ENCODE data around the gene MCM5.
"Not testable (repeated sequence)": the region's sequence is repeated elsewhere in the genome, so short reads cannot be mapped to it uniquely, and the experiment has no call there.

MCM5 gene

DNA sequence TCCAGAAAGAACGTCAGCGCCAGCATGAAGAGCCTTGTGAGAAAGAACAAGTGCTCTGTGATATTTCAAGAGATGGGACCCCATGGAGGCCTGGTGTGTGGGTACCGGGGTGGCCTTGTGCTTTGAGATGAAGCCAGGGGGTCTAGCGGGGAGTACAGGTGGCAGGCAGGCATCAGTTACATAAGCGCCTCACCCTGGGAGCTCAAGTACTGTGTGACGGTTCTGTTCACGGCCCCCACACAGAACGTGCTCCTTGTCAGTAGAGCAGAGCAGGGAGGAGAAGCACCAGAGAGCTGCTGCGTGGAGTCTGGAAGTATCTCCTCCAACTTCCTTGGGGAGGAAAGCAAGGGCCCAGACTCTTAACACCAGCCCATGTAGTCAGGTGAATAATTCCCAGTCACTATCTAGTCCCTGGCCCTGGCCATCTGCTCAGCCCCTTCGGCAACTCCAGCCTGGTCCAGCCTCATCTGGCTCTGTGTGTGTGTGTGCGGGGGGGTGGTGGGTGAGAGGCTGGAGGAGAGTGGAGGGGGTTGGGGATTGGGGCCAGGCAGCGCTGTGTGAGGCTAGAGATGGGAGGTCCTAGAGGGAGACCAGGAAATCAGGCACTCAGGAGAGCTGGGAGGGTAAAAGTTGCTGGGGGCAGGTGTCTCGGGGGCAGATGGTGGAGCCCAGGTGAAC lies 32.4 kb downstream of the MCM5 start:
- H3K27ac ChIP-seq (ENCODE audit: low read depth, low read length, severe bottlenecking): no peak overlapping the region
- H3K4me1 ChIP-seq (ENCODE audit: control insufficient read depth, insufficient read depth, low read length, poor library complexity, severe bottlenecking): no peaks in the 10 kb centered on the region
- H3K9me3 ChIP-seq (ENCODE audit: control insufficient read depth, low read length): peaks cover 18% of the 10 kb centered on the region
- 93 to 96% methylated on average over 11 to 12 of the region's 13 CpGs for WGBS, 2 experiments (ENCODE audit: insufficient coverage in 2 of 2)
- no peak overlapping the region for H3K4me3 ChIP-seq (ENCODE audit: extremely low read depth, insufficient read depth, low read length, poor library complexity, severe bottlenecking)
- peaks cover 51% of the 10 kb centered on the region for H3K36me3 ChIP-seq (ENCODE audit: control insufficient read depth, insufficient read depth, low read length)

GRCh38 chr22:35434061-35434710 lies 34.2 kb downstream of the MCM5 start:
- H3K9me3 ChIP-seq (ENCODE audit: control insufficient read depth, low read length): peaks cover 18% of the 10 kb centered on the region
- H3K4me3 ChIP-seq (ENCODE audit: extremely low read depth, insufficient read depth, low read length, poor library complexity, severe bottlenecking): no peak overlapping the region
- H3K36me3 ChIP-seq (ENCODE audit: control insufficient read depth, insufficient read depth, low read length): peaks cover 43% of the 10 kb centered on the region
- H3K27ac ChIP-seq (ENCODE audit: low read depth, low read length, severe bottlenecking): no peak overlapping the region
- H3K4me1 ChIP-seq (ENCODE audit: control insufficient read depth, insufficient read depth, low read length, poor library complexity, severe bottlenecking): no peaks in the 10 kb centered on the region
- WGBS, 2 experiments (ENCODE audit: insufficient coverage in 2 of 2): 93 to 97% methylated on average over 3 of the region's 5 CpGs

- H3K36me3 ChIP-seq (ENCODE audit: control insufficient read depth, insufficient read depth, low read length): peaks cover 40% of the 10 kb centered on the region
- 89 to 94% methylated on average over 6 to 8 of the region's 8 CpGs for WGBS, 2 experiments (ENCODE audit: insufficient coverage in 2 of 2)
- H3K9me3 ChIP-seq (ENCODE audit: control insufficient read depth, low read length): peaks cover 18% of the 10 kb centered on the region
- no peak overlapping the region for H3K27ac ChIP-seq (ENCODE audit: low read depth, low read length, severe bottlenecking)
- H3K4me3 ChIP-seq (ENCODE audit: extremely low read depth, insufficient read depth, low read length, poor library complexity, severe bottlenecking): no peak overlapping the region
- no peaks in the 10 kb centered on the region for H3K4me1 ChIP-seq (ENCODE audit: control insufficient read depth, insufficient read depth, low read length, poor library complexity, severe bottlenecking)
These were observed 35.3 kb downstream of the MCM5 start for GRCh38 chr22:35435201-35435740.

GRCh38 chr22:35436421-35436820 lies 36.5 kb downstream of the MCM5 start:
- H3K4me1 ChIP-seq (ENCODE audit: control insufficient read depth, insufficient read depth, low read length, poor library complexity, severe bottlenecking): no peaks in the 10 kb centered on the region
- WGBS, 2 experiments (ENCODE audit: insufficient coverage in 2 of 2): 87 to 98% methylated on average over 4 to 5 of the region's 5 CpGs
- H3K27ac ChIP-seq (ENCODE audit: low read depth, low read length, severe bottlenecking): no peak overlapping the region

DNA sequence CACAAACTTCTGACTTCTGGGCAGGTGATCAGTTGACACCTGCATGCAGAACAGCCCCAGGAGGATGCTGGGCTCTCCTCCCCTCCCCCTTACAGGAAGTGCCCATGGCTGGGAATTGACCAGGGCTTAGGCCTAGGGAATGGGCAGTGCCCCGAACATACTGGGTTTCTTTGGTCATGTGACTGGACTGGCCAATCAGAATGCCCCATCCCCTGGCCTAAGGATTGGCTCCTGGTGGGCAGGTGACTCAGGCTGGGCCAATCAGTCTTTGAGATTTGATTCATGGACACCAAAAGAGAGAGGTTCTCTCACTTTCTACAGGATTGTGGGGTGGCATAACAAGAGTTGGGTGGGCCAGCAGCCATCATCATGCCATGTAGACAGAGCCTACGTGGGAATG lies 37.1 kb downstream of the MCM5 start:
- 94 to 96% methylated on average over 2 of the region's 2 CpGs for WGBS, 2 experiments (ENCODE audit: insufficient coverage in 2 of 2)
- H3K4me3 ChIP-seq (ENCODE audit: extremely low read depth, insufficient read depth, low read length, poor library complexity, severe bottlenecking): no peak overlapping the region
- H3K27ac ChIP-seq (ENCODE audit: low read depth, low read length, severe bottlenecking): no peak overlapping the region
- H3K36me3 ChIP-seq (ENCODE audit: control insufficient read depth, insufficient read depth, low read length): peaks cover 26% of the 10 kb centered on the region
- H3K4me1 ChIP-seq (ENCODE audit: control insufficient read depth, insufficient read depth, low read length, poor library complexity, severe bottlenecking): no peaks in the 10 kb centered on the region
- H3K9me3 ChIP-seq (ENCODE audit: control insufficient read depth, low read length): peaks cover 14% of the 10 kb centered on the region

More at GRCh38 chr22:35436421-35436820, 36.5 kb downstream of the MCM5 start:
- Histone ChIP-seq H3K9me3 (ENCODE audit: control insufficient read depth, low read length) (peaks cover 18% of the 10 kb centered on the region), H3K4me3 (ENCODE audit: extremely low read depth, insufficient read depth, low read length, poor library complexity, severe bottlenecking) (no peak overlapping the region), H3K36me3 (ENCODE audit: control insufficient read depth, insufficient read depth, low read length) (peaks cover 32% of the 10 kb centered on the region)

GRCh38 chr22:35438673-35439364 lies 38.9 kb downstream of the MCM5 start:
- not testable (repeated sequence) for H3K4me3 ChIP-seq (ENCODE audit: extremely low read depth, insufficient read depth, low read length, poor library complexity, severe bottlenecking); H3K36me3 ChIP-seq (ENCODE audit: control insufficient read depth, insufficient read depth, low read length); H3K9me3 ChIP-seq (ENCODE audit: control insufficient read depth, low read length); H3K4me1 ChIP-seq (ENCODE audit: control insufficient read depth, insufficient read depth, low read length, poor library complexity, severe bottlenecking); H3K27ac ChIP-seq (ENCODE audit: low read depth, low read length, severe bottlenecking)
- WGBS, 2 experiments (ENCODE audit: insufficient coverage in 2 of 2): 60 to 62% methylated on average over 3 of the region's 3 CpGs

GRCh38 chr22:35439365-35439717 lies 39.4 kb downstream of the MCM5 start:
- Histone ChIP-seq H3K36me3 (ENCODE audit: control insufficient read depth, insufficient read depth, low read length) (peaks cover 4% of the 10 kb centered on the region), H3K27ac (ENCODE audit: low read depth, low read length, severe bottlenecking) (no peak overlapping the region), H3K9me3 (ENCODE audit: control insufficient read depth, low read length) (no peaks in the 10 kb centered on the region), H3K4me3 (ENCODE audit: extremely low read depth, insufficient read depth, low read length, poor library complexity, severe bottlenecking) (no peak overlapping the region), H3K4me1 (ENCODE audit: control insufficient read depth, insufficient read depth, low read length, poor library complexity, severe bottlenecking) (no peaks in the 10 kb centered on the region)
- WGBS, 2 experiments (ENCODE audit: insufficient coverage in 2 of 2): 100% methylated on average over 1 of the region's 1 CpG; no CpG with 5 or more reads in 1 of the 2 experiments

GRCh38 chr22:35440129-35440528 lies 40.2 kb downstream of the MCM5 start:
- Histone ChIP-seq H3K9me3 (ENCODE audit: control insufficient read depth, low read length) (no peaks in the 10 kb centered on the region), H3K4me3 (ENCODE audit: extremely low read depth, insufficient read depth, low read length, poor library complexity, severe bottlenecking) (no peak overlapping the region), H3K36me3 (ENCODE audit: control insufficient read depth, insufficient read depth, low read length) (no peaks in the 10 kb centered on the region), H3K27ac (ENCODE audit: low read depth, low read length, severe bottlenecking) (no peak overlapping the region), H3K4me1 (ENCODE audit: control insufficient read depth, insufficient read depth, low read length, poor library complexity, severe bottlenecking) (no peaks in the 10 kb centered on the region)
- 90 to 93% methylated on average over 2 to 3 of the region's 3 CpGs for WGBS, 2 experiments (ENCODE audit: insufficient coverage in 2 of 2)

DNA sequence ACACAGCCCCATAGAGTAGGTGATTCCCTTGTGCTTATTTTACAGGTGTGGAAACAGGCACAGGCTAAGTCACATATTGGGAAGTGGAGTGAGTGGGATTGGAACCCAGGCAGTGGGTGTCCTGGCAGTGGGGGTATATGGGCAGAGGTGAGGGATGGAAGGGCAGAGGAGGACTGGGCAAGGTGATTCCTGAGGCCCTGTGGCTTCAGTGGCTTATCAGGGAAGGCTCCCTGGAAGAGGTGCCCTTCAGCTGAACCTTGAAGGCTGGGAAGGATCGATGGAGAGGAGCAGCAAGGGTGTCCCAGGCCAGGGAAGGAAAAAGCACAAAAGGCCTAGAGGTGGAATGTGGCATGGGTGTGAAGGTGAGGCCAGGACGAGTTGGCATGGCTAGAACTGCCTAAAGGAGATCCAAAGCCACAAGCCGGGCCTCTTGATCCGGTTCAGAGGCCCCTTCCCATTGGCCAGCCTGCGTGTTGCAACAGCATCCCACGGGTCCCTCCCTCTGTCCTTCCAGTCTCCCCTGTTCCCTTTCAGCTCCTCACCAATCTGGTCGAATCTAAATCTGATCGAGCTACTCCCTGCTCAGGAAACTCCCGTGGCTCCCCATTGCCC lies 41.7 kb downstream of the MCM5 start:
- no peaks in the 10 kb centered on the region for H3K36me3 ChIP-seq (ENCODE audit: control insufficient read depth, insufficient read depth, low read length)
- H3K4me3 ChIP-seq (ENCODE audit: extremely low read depth, insufficient read depth, low read length, poor library complexity, severe bottlenecking): no peak overlapping the region
- H3K27ac ChIP-seq (ENCODE audit: low read depth, low read length, severe bottlenecking): no peak overlapping the region
- H3K9me3 ChIP-seq (ENCODE audit: control insufficient read depth, low read length): no peaks in the 10 kb centered on the region
- 80 to 89% methylated on average over 7 to 8 of the region's 9 CpGs for WGBS, 2 experiments (ENCODE audit: insufficient coverage in 2 of 2)
- H3K4me1 ChIP-seq (ENCODE audit: control insufficient read depth, insufficient read depth, low read length, poor library complexity, severe bottlenecking): peaks cover 7% of the 10 kb centered on the region

GRCh38 chr22:35442471-35442870 lies 42.5 kb downstream of the MCM5 start:
- Histone ChIP-seq H3K27ac (ENCODE audit: low read depth, low read length, severe bottlenecking) (no peak overlapping the region), H3K36me3 (ENCODE audit: control insufficient read depth, insufficient read depth, low read length) (no peaks in the 10 kb centered on the region), H3K9me3 (ENCODE audit: control insufficient read depth, low read length) (no peaks in the 10 kb centered on the region), H3K4me3 (ENCODE audit: extremely low read depth, insufficient read depth, low read length, poor library complexity, severe bottlenecking) (no peak overlapping the region), H3K4me1 (ENCODE audit: control insufficient read depth, insufficient read depth, low read length, poor library complexity, severe bottlenecking) (peaks cover 12% of the 10 kb centered on the region)
- 85 to 88% methylated on average over 5 to 6 of the region's 6 CpGs for WGBS, 2 experiments (ENCODE audit: insufficient coverage in 2 of 2)
